Immature natural killer cell (primary cell): ENCODE measurements around the gene ARFGEF3. TPM values are rescaled to one million over a fixed set of nuclear protein-coding genes. Genes with fewer than 3 reads are reported as not detected.

Experiments
- DNase-seq, 3 donors: peaks; one replicate each; pipeline ENCODE4 v3.0.0; 2022; ENCODE audit warnings: mixed read lengths in 1 of 3
- H3K27ac Mint-ChIP-seq, 6 donors: one replicate each; pipeline ENCODE4 v1.8.0; 2020; ENCODE audit warnings: mixed read lengths in 6 of 6, mild to moderate bottlenecking in 5 of 6, inconsistent platforms in 4 of 6, moderate library complexity in 3 of 6
- H3K27me3 Mint-ChIP-seq, 3 donors: one replicate each; pipeline ENCODE4 v1.8.0; 2020 to 2021; ENCODE audit warnings: low read depth in 3 of 3, mild to moderate bottlenecking in 3 of 3, mixed read lengths in 3 of 3, moderate library complexity in 3 of 3, inconsistent platforms in 1 of 3
- H3K36me3 Mint-ChIP-seq, 3 donors: one replicate each; pipeline ENCODE4 v1.8.0; 2020; ENCODE audit warnings: mixed read lengths in 3 of 3, inconsistent platforms in 2 of 3, mild to moderate bottlenecking in 2 of 3
- H3K4me1 Mint-ChIP-seq, 2 donors: one replicate each; pipeline ENCODE4 v1.8.0; 2020; ENCODE audit warnings: inconsistent platforms in 2 of 2, mild to moderate bottlenecking in 2 of 2, mixed read lengths in 2 of 2, moderate library complexity in 1 of 2
- H3K4me3 Mint-ChIP-seq, 5 donors: one replicate each; pipeline ENCODE4 v1.8.0; 2020; ENCODE audit warnings: mild to moderate bottlenecking in 5 of 5, mixed read lengths in 5 of 5, inconsistent platforms in 3 of 5, moderate library complexity in 3 of 5
- H3K9me3 Mint-ChIP-seq, 6 donors: one replicate each; pipeline ENCODE4 v1.8.0; 2020; ENCODE audit warnings: mild to moderate bottlenecking in 6 of 6, mixed read lengths in 6 of 6, inconsistent platforms in 4 of 6, moderate library complexity in 3 of 6
- polyA plus RNA-seq, 3 donors: library from polyadenylated mRNA; unstranded; fragments of 300-500 nt; fragmentation: Illumina TruSeq; gene quantifications; one replicate each; pipeline ENCODE4 v1.2.3, GENCODE V29; 2021

Gene ARFGEF3
- polyA plus RNA-seq, 3 donors from 2014 or later = 0.03 TPM; not detected in 2

DNA sequence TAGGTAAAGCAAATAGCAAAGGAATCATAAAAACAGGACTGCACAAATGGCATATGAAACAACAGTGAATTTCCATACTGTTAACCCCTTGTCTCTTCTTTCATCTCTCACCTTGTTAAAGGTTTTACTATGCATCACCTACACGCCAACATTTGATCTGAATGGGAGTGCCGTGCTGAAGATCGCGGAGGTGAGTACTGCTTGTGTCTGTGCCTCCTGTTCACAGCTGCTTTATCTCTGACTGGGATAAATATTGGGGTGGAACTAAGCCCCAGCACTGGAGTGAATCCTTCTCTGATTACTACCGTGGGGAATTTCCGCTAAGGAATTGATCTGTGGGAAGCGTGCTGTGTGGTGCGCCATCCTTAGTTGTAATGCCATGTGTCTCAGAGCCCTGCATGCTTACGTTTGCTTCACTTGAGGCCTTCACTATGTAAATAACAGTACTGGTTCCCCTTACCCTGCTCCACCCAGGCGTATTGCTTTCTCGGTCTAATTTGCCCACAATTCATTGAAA lies 68.0 kb downstream of the ARFGEF3 start:
- H3K27me3 Mint-ChIP-seq = peaks cover 0 to 6% (median 1%) of the 10 kb centered on the region in 3 donors
- H3K4me1 Mint-ChIP-seq = no peaks in the 10 kb centered on the region
- DNase-seq = no peak
- H3K36me3 Mint-ChIP-seq = no peaks in the 10 kb centered on the region
- no peak overlapping the region for H3K4me3 Mint-ChIP-seq
- H3K27ac Mint-ChIP-seq = no peak overlapping the region
- H3K9me3 Mint-ChIP-seq = no peaks in the 10 kb centered on the region

DNA sequence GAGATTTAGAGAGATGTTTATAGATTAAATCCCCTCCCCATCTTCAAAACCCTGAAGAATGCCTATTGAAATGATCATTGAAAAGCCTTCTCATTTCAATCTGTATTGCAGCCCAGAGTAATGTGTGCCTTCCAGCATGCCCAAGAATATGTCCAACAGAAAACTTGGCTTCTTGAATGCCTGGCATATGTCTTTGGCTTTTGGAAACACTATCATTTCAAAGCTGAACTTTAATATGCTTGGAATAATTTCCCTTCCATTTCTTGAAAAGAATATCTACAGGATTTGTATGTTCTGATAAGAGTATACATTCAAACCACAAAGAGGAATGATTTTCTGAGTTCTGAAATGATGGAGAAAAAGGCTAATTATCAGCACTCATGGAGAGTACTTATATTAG lies 68.5 kb downstream of the ARFGEF3 start:
- H3K4me3 Mint-ChIP-seq = no peak overlapping the region
- H3K27me3 Mint-ChIP-seq = peaks cover 0 to 6% (median 1%) of the 10 kb centered on the region in 3 donors
- DNase-seq = no peak
- no peaks in the 10 kb centered on the region for H3K4me1 Mint-ChIP-seq
- H3K27ac Mint-ChIP-seq = no peak overlapping the region
- H3K36me3 Mint-ChIP-seq = no peaks in the 10 kb centered on the region
- no peaks in the 10 kb centered on the region for H3K9me3 Mint-ChIP-seq

DNA sequence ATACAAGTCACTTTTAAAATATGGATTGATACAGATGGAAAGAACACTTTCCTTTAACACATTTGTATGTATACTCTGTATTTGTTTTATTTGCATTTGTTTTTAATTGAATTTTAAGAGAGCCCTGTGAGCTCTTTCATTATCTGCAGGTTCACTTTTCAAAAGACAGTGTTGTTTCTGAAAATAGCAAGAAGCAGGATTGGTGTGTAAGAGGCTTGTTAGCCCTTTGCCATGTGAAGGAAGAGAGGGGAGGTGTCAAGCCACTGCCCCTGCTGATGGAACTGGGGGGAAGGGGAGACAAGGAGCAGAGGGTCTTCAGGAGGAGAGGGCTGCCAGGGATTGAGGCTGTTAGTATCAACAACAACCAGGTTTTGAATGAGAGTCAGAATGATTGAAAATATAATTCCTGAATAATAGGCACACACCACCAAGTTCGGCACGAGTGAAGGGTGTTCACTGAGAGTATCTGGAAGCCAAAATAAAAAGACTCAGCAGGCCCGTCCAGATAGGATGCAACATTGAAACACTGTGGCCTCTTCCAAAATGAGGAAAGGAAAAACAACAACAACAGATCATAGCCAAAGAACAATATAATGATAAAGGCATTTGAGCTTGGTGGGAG lies 69.1 kb downstream of the ARFGEF3 start:
- H3K36me3 Mint-ChIP-seq = no peaks in the 10 kb centered on the region
- no peaks in the 10 kb centered on the region for H3K4me1 Mint-ChIP-seq
- no peak for DNase-seq
- no peaks in the 10 kb centered on the region for H3K9me3 Mint-ChIP-seq
- peak overlapping the region in 1 of 6 donors; percentile 17 for H3K27ac Mint-ChIP-seq
- peaks cover 0 to 6% (median 1%) of the 10 kb centered on the region in 3 donors for H3K27me3 Mint-ChIP-seq
- H3K4me3 Mint-ChIP-seq = no peak overlapping the region

DNA sequence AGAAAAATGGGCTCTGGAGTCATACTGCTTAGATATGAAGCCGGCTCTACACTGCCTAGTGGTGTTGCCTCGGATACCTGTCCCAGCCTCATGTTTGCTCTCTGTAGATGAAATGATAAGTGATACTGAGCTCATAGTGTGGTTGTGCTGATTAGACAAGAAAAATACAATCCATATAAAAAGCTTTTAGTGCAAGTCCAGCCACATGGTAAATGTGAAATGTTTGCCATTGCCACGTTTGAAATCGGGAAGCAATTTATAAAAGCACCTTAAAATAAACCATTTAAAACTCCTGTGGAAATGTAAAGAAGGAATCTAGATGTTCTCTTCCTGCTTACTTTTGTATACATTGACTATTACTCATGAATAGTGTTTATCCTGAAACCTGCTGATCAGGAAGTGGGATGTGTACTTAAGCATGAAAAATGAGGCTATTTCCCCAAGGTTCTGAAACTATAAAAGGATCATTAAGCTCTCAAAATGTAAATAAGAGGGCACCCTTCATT lies 69.7 kb downstream of the ARFGEF3 start:
- Mint-ChIP-seq H3K27ac (no peak overlapping the region), H3K36me3 (no peaks in the 10 kb centered on the region), H3K9me3 (no peaks in the 10 kb centered on the region), H3K4me1 (no peaks in the 10 kb centered on the region), H3K4me3 (no peak overlapping the region), H3K27me3 (peaks cover 0 to 6% (median 1%) of the 10 kb centered on the region in 3 donors)
- DNase-seq = no peak

DNA sequence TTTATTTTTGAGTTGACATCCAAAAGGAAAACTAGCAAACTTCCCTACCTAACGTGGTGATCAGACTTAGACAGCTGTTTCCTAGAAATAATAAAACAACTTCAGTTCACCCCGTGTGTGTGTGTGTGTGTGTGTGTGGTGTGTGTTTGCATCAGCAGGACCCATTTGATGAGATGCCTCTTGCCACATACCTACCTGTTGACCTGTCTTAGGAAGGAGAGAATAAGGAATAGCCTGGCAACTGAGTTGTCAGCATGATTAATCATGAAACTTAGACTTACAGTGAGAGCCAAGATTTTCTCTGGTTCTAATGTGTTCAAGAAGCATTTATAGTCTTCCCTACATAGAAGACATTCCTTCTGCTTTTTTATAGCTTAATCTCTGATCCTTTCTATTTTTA lies 72.6 kb downstream of the ARFGEF3 start:
- DNase-seq = no peak
- no peak overlapping the region for H3K27ac Mint-ChIP-seq
- H3K27me3 Mint-ChIP-seq = peaks cover 0 to 5% (median 0%) of the 10 kb centered on the region in 3 donors
- no peak overlapping the region for H3K4me3 Mint-ChIP-seq
- H3K36me3 Mint-ChIP-seq = no peaks in the 10 kb centered on the region
- no peaks in the 10 kb centered on the region for H3K4me1 Mint-ChIP-seq
- H3K9me3 Mint-ChIP-seq = no peaks in the 10 kb centered on the region

DNA sequence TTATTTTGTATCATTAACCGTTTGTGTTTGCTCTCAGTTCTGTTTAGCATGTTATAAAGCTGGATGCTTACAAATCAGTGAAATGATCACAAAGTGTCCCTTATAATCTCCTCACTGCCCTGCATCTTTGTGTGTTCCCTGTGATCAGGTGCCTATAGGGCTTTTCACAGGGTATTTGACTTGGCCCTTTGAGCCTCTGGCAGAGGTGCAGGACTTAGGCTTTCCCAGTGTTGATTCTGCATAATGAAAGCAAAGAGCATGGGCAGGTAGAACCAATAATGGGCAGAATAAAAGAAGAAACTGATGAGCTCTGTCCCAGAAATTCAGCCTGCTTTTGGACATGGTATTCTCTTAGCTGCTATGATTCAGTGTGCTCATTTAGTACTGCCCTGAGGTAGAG lies 73.5 kb downstream of the ARFGEF3 start:
- Mint-ChIP-seq H3K4me3 (no peak overlapping the region), H3K36me3 (no peaks in the 10 kb centered on the region), H3K9me3 (no peaks in the 10 kb centered on the region), H3K27me3 (peaks cover 0 to 5% (median 0%) of the 10 kb centered on the region in 3 donors), H3K4me1 (no peaks in the 10 kb centered on the region), H3K27ac (no peak overlapping the region)
- DNase-seq = no peak

DNA sequence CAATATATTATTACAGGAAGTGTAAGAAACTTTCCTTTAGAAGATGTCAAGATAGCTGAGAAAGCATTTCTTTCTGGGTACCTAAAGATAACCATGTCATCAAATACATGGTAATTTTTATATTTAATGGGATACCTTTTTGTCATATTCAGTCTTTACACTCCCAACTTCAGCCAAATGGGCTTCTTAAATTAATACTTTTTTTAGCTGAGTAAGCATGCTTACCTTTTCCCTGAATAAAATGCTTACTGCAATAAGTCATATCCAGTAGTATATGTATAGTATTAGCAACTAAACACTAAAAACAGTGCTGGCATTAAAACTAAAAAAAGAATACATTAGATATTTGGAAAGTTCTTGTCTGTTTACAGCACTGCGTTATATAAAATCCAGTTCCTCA lies 74.0 kb downstream of the ARFGEF3 start:
- Mint-ChIP-seq H3K27ac (no peak overlapping the region), H3K9me3 (no peaks in the 10 kb centered on the region), H3K27me3 (peaks cover 0 to 5% (median 0%) of the 10 kb centered on the region in 3 donors), H3K4me3 (no peak overlapping the region), H3K4me1 (no peaks in the 10 kb centered on the region), H3K36me3 (no peaks in the 10 kb centered on the region)
- DNase-seq = no peak

DNA sequence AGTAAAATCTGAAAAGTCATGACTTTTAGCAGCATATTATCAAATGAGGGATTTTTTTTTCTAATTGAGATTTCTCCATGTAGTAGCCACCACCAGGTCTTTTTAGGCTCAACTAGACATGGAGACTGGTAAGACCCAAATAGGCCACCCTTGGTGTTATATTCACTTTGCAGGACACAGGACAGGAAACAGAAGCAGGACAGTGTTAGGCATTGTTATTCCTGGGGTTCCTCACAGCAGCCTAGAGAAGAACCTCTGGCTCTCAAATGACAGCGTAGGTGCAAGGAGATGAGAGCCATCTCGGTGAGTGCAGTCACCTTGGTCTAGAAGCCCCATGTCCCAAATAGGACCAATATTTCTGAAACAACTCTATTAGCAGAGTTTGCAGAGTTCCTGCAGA lies 75.7 kb downstream of the ARFGEF3 start:
- no peaks in the 10 kb centered on the region for H3K9me3 Mint-ChIP-seq
- H3K36me3 Mint-ChIP-seq = no peaks in the 10 kb centered on the region
- H3K4me3 Mint-ChIP-seq = no peak overlapping the region
- no peak for DNase-seq
- no peaks in the 10 kb centered on the region for H3K4me1 Mint-ChIP-seq
- H3K27ac Mint-ChIP-seq = no peak overlapping the region
- H3K27me3 Mint-ChIP-seq = no peaks in the 10 kb centered on the region

DNA sequence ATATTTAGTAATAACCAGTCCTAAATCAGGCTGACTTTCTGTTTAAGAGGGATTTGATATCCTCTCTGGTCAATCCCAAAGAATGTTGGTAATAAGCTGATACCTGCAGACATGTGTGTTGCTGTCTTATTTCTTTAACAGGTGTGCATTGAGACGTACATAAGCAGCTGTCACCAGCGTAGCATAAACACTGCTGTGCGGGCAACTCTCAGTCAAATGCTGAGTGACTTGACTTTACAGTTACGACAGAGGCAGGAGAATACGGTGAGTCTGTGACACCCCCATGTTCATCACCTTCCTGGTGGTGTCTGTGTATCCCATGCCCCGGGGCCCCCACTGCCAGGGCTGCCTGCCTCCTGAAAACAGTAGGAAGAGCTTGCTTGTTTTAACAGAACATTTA lies 76.6 kb downstream of the ARFGEF3 start:
- H3K27ac Mint-ChIP-seq = no peak overlapping the region

DNA sequence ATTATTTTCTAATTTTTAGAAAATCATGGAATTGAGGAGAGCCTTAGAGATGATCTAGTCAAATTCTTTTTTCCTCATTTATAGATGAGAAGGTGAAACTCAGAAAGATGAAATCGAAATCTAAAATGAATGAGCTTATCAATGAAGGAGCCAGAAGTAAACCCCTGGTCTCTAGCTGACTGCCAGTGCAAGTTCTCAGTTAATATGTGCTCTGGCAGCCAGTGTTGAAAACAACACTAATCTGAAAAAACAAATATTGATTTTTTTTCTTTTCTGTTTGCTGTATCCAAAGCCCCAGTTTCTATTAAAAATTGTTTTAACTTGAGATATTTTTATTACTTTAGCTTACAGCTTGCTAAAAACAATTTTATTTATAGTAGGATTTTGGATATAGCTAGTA lies 78.0 kb downstream of the ARFGEF3 start:
- H3K27me3 Mint-ChIP-seq = peaks cover 0 to 2% (median 0%) of the 10 kb centered on the region in 3 donors
- no peak for DNase-seq
- H3K4me3 Mint-ChIP-seq = no peak overlapping the region
- no peaks in the 10 kb centered on the region for H3K4me1 Mint-ChIP-seq
- no peaks in the 10 kb centered on the region for H3K36me3 Mint-ChIP-seq
- H3K27ac Mint-ChIP-seq = no peak overlapping the region
- no peaks in the 10 kb centered on the region for H3K9me3 Mint-ChIP-seq

More for the DNA sequence above, 76.6 kb downstream of the ARFGEF3 start:
- no peaks in the 10 kb centered on the region for H3K36me3 Mint-ChIP-seq
- H3K27me3 Mint-ChIP-seq = no peaks in the 10 kb centered on the region
- DNase-seq = no peak
- no peaks in the 10 kb centered on the region for H3K4me1 Mint-ChIP-seq
- H3K4me3 Mint-ChIP-seq = no peak overlapping the region
- no peaks in the 10 kb centered on the region for H3K9me3 Mint-ChIP-seq

DNA sequence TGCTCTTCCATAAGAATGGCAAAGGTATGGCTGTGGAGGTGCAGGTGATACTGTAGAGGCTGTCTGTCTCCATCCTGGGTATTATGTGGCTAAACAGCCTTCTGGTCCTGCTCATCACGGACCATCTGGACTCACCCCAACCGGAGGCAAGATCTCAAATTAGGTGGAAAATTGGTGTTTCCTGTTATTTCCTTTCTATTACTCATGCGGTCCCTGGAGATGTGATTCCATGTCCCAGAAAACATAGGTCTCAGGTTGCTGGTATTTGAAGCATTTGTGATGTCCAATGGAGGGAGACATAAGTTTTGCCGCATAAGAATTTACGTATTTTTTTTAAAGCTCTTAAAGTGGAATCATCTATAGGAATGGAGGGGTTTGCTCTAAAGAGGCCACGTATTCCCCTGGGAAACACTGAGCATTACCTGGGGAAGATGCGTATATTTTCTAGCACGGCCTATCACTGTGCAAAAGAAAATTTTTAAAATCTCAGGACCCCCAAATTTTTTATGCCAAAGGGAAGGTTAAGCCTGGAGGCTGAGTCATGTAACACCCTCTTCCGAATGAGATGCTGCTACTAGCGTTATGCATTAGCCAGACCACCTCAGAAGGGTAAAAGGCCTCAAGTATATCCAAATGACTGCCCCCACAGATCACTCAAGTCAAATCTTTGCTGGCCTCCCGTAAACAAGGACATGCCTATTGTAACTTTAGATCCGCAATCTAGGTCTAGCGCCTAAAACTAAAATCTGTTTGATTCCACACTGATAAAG lies 78.9 kb downstream of the ARFGEF3 start:
- Mint-ChIP-seq H3K36me3 (no peaks in the 10 kb centered on the region), H3K9me3 (no peaks in the 10 kb centered on the region), H3K4me1 (no peaks in the 10 kb centered on the region), H3K4me3 (no peak overlapping the region), H3K27ac (no peak overlapping the region), H3K27me3 (peaks cover 0 to 2% (median 0%) of the 10 kb centered on the region in 3 donors)
- DNase-seq = no peak

DNA sequence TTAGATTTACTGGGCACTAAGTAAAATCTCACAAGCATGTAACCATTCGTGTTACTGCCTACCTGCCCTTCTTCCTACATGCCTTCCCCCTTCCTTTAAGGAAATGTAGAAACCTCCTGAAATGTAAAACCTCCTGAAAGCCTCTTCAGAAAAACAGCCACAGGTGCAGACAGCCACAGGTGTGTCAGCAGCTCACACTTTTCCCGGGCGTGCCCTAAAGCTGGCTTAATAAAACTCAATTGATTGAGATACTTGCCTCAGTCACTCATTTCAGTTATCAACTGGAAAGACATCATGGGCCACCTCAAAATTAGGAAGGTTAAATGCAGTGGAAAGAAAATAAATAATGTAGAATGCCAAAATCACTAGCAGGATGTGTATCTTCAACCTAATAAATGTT lies 79.6 kb downstream of the ARFGEF3 start:
- H3K4me1 Mint-ChIP-seq = no peaks in the 10 kb centered on the region
- H3K4me3 Mint-ChIP-seq = no peak overlapping the region
- no peak for DNase-seq
- H3K9me3 Mint-ChIP-seq = no peaks in the 10 kb centered on the region
- no peak overlapping the region for H3K27ac Mint-ChIP-seq
- H3K27me3 Mint-ChIP-seq = peaks cover 0 to 2% (median 0%) of the 10 kb centered on the region in 3 donors
- no peaks in the 10 kb centered on the region for H3K36me3 Mint-ChIP-seq

DNA sequence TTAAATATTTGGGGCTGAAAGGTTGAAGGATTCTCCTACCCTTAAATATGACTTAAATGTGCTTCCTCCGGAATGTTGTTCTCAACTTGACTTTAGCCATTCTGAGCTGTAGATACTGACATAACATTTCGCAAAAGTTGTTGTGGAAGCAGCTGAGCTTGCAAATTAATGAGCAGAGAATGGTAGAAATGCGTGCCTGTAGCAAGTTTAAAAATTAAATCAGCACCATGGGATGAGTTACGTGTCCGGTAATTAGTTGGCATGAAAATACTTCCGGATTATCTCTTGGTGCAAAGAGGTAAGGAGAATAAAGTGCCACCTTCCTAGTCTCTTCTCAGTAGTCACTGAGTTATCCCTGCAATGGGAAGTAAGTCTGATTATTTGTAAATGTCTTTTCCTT lies 80.2 kb downstream of the ARFGEF3 start:
- H3K9me3 Mint-ChIP-seq = no peaks in the 10 kb centered on the region
- no peaks in the 10 kb centered on the region for H3K4me1 Mint-ChIP-seq
- no peak for DNase-seq
- no peak overlapping the region for H3K27ac Mint-ChIP-seq
- no peak overlapping the region for H3K4me3 Mint-ChIP-seq
- H3K27me3 Mint-ChIP-seq = peaks cover 0 to 2% (median 0%) of the 10 kb centered on the region in 3 donors
- no peaks in the 10 kb centered on the region for H3K36me3 Mint-ChIP-seq

DNA sequence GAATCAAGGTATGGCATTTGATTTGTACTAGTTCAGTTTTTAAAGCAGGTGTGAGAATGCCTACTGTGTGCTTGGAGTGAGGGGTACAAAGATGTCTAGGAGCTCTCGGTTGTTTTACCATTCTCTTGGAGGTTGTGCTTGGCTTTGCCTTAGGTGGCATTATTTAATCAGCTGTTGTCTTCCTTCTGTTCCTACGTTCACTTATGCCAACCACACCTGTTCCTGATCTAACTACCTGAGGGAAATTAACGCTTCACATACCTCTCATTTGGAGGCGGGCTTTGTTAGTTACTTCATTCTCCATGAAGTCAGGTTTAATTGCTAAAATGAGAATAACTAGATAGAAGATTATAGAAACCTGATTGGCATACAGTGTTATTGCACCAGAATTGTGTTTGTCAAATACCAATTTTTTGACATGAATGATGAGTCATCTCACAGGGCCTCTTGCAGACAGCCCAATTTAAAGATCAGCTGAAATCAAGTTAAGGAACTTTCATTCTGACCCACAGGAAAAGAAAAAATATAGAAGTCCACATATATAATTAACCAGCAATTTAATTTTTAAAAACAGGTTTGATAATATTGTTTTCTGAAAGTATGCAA lies 81.4 kb downstream of the ARFGEF3 start:
- Mint-ChIP-seq H3K27me3 (peaks cover 0 to 4% (median 1%) of the 10 kb centered on the region in 3 donors), H3K4me3 (no peak overlapping the region), H3K9me3 (no peaks in the 10 kb centered on the region), H3K27ac (no peak overlapping the region), H3K36me3 (no peaks in the 10 kb centered on the region), H3K4me1 (no peaks in the 10 kb centered on the region)
- no peak for DNase-seq
